HCT116 (cell line): ENCODE results near the gene PBX2. TPM values are rescaled to one million over a fixed set of nuclear protein-coding genes. Genes with fewer than 3 reads are reported as not detected.
A peak's percentile ranks its signal among the peaks of the same experiment; 100 is the strongest.

Experiments used
- ATAC-seq: fragments of 200-7000 bp; cut with Tn5 transposase; 2 replicates; pipeline ENCODE4 v1.9.1; 2020; ENCODE audit warnings: mild to moderate bottlenecking, moderate library complexity
- BruUV-seq: library from RNA; stranded (reverse); fragments of 400-500 nt; replicated peaks from 2 replicates; lab custom pipeline; 2021; lab: Mats Ljungman, UMichigan
- CTCF ChIA-PET: fragments of 300-600 bp; sonication (Branson Sonifier 250); formaldehyde crosslinking; loops from one replicate; lab custom pipeline; 2021; ENCODE audit warnings: antibody characterized with exemption; lab: Charles Lee
- POLR2A ChIA-PET: fragments of 300-600, 350-600 bp; sonication (Branson Sonifier 250); formaldehyde crosslinking; loops from one replicate; lab custom pipeline; 2021; ENCODE audit warnings: antibody characterized with exemption; lab: Charles Lee
- RAD21 ChIA-PET, 2 experiments: fragments of 300-600 bp; sonication (Branson Sonifier 250); formaldehyde crosslinking; loops; one replicate each; lab custom pipeline; 2023; ENCODE audit warnings: low total read pairs in 2 of 2; ENCODE audit not compliant: uncharacterized antibody in 2 of 2, unreplicated experiment in 2 of 2, low non-redundant PET in 1 of 2; lab: Charles Lee
- DNase-seq: peaks from one replicate; pipeline ENCODE4 v3.0.0-alpha.2; 2010; ENCODE audit warnings: low read depth, low spot score
- H2AFZ ChIP-seq: fragments of 200-600 bp; shearing (Covaris generic), sonication (generic); 2 replicates; pipeline ENCODE4 v1.6.1; 2017; ENCODE audit warnings: low read depth, mixed run types, mixed read lengths, antibody characterized with exemption, low read length; ENCODE audit not compliant: poor library complexity, severe bottlenecking
- H3K27ac ChIP-seq: 2 replicates; pipeline ENCODE4 v1.5.1; 2012; ENCODE audit warnings: low read depth, low read length
- H3K27me3 ChIP-seq: fragments of 200-600 bp; sonication (generic); 2 replicates; pipeline ENCODE4 v1.6.1; 2016; ENCODE audit warnings: mixed run types, low read length, mixed read lengths; ENCODE audit not compliant: insufficient read depth
- H3K36me3 ChIP-seq, 2 experiments: fragments of 200-500 bp in 1 of 2; fragments of 200-600 bp in 1 of 2; sonication (Bioruptor generic) in 1 of 2; sonication (generic) in 1 of 2; 2 replicates each; pipeline versions ENCODE4 v1.5.1 to v1.6.1; 2014 to 2016; ENCODE audit warnings: low read length in 2 of 2, inconsistent platforms in 1 of 2, mixed read lengths in 1 of 2, mixed run types in 1 of 2; ENCODE audit not compliant: insufficient read depth in 2 of 2, control insufficient read depth in 1 of 2
- H3K4me1 ChIP-seq, 2 experiments: fragments of 200-600 bp in 1 of 2; sonication (generic) in 1 of 2; 2 replicates each; pipeline versions ENCODE4 v1.5.1 to v1.6.1; 2012 to 2017; ENCODE audit warnings: low read length in 2 of 2, inconsistent platforms in 1 of 2, mild to moderate bottlenecking in 1 of 2, mixed read lengths in 1 of 2, mixed run types in 1 of 2, moderate library complexity in 1 of 2; ENCODE audit not compliant: insufficient read depth in 2 of 2, control insufficient read depth in 1 of 2
- H3K4me2 ChIP-seq: fragments of 200-600 bp; sonication (generic); 2 replicates; pipeline ENCODE4 v1.6.1; 2017; ENCODE audit warnings: mixed run types, low read length, mixed read lengths
- H3K4me3 ChIP-seq, 2 experiments: fragments of 200-600 bp in 1 of 2; sonication (generic) in 1 of 2; replicated peaks in 1 of 2; 2 replicates each; pipeline ENCODE4 v1.5.1; 2011 to 2016; ENCODE audit warnings: low read length in 2 of 2, control low read depth in 1 of 2, low read depth in 1 of 2, mild to moderate bottlenecking in 1 of 2, mixed read lengths in 1 of 2, mixed run types in 1 of 2
- H3K79me2 ChIP-seq: fragments of 200-600 bp; sonication (generic); 2 replicates; pipeline ENCODE4 v1.6.1; 2017; ENCODE audit warnings: mild to moderate bottlenecking, mixed run types, low read length, moderate library complexity, mixed read lengths; ENCODE audit not compliant: insufficient read depth
- H3K9ac ChIP-seq: fragments of 200-600 bp; sonication (generic); 2 replicates; pipeline ENCODE4 v1.6.1; 2016; ENCODE audit warnings: low read length, mixed read lengths
- H3K9me2 ChIP-seq: fragments of 200-600 bp; sonication (generic), shearing (Covaris generic); 2 replicates; pipeline ENCODE4 v1.6.1; 2017; ENCODE audit warnings: mixed run types, mild to moderate bottlenecking, moderate library complexity; ENCODE audit not compliant: insufficient read depth
- H3K9me3 ChIP-seq, 2 experiments: fragments of 200-500 bp in 1 of 2; fragments of 200-600 bp in 1 of 2; sonication (Bioruptor generic) in 1 of 2; sonication (generic) in 1 of 2; 2 replicates each; pipeline ENCODE4 v1.6.1; 2014 to 2017; ENCODE audit warnings: low read length in 2 of 2, mixed read lengths in 2 of 2, inconsistent platforms in 1 of 2, low read depth in 1 of 2, mild to moderate bottlenecking in 1 of 2, mixed run types in 1 of 2, moderate library complexity in 1 of 2; ENCODE audit not compliant: control insufficient read depth in 1 of 2, insufficient read depth in 1 of 2
- H4K20me1 ChIP-seq: fragments of 200-600 bp; sonication (generic), shearing (Covaris generic); 2 replicates; pipeline ENCODE4 v1.6.1; 2017; ENCODE audit warnings: mixed run types, mild to moderate bottlenecking, moderate library complexity; ENCODE audit not compliant: insufficient read depth
- ATF3 ChIP-seq: IDR thresholded peaks from 2 replicates; pipeline ENCODE4 v1.6.1; 2012
- CTCF ChIP-seq, 3 experiments: fragments of 200-600 bp in 1 of 3; sonication (generic) in 1 of 3; IDR thresholded peaks in 2 of 3; conservative IDR thresholded peaks in 1 of 3; 2 replicates each; pipeline ENCODE4 v1.5.1; 2012 to 2017; ENCODE audit warnings: low read depth in 2 of 3, low read length in 2 of 3, antibody characterized with exemption in 1 of 3, borderline replicate concordance in 1 of 3, control low read depth in 1 of 3, mild to moderate bottlenecking in 1 of 3, mixed read lengths in 1 of 3, mixed run types in 1 of 3, moderate library complexity in 1 of 3; ENCODE audit not compliant: insufficient read depth in 1 of 3
- EZH2 ChIP-seq: fragments of 200-600 bp; sonication (generic); IDR thresholded peaks from 2 replicates; pipeline ENCODE4 v1.6.1; 2017; ENCODE audit warnings: antibody characterized with exemption, mixed run types
- EZH2phosphoT487 ChIP-seq: fragments of 200-600 bp; IDR thresholded peaks from 2 replicates; pipeline ENCODE4 v1.6.1; 2018; ENCODE audit warnings: antibody characterized with exemption, borderline replicate concordance
- JUND ChIP-seq: IDR thresholded peaks from 2 replicates; pipeline ENCODE4 v1.6.1; 2012
- MAX ChIP-seq: IDR thresholded peaks from 2 replicates; pipeline ENCODE4 v1.6.1; 2012
- POLR2A ChIP-seq: IDR thresholded peaks from 2 replicates; pipeline ENCODE4 v1.7.0; 2011; ENCODE audit warnings: borderline replicate concordance; ENCODE audit not compliant: insufficient read depth, insufficient read length; ENCODE audit errors: extremely low read depth
- POLR2AphosphoS5 ChIP-seq: IDR thresholded peaks from 2 replicates; pipeline ENCODE4 v1.6.1; 2011; ENCODE audit warnings: mild to moderate bottlenecking, low read depth, low read length, moderate library complexity
- RAD21 ChIP-seq: IDR thresholded peaks from 2 replicates; pipeline ENCODE4 v1.6.1; 2012; ENCODE audit warnings: low read depth, mild to moderate bottlenecking
- REST ChIP-seq: IDR thresholded peaks from 2 replicates; pipeline ENCODE4 v1.6.1; 2012; ENCODE audit warnings: low read depth
- SIN3A ChIP-seq: IDR thresholded peaks from 2 replicates; pipeline ENCODE4 v1.6.1; 2012; ENCODE audit warnings: low read depth
- SP1 ChIP-seq: IDR thresholded peaks from 2 replicates; pipeline ENCODE4 v1.6.1; 2012; ENCODE audit warnings: low read depth
- SRF ChIP-seq: IDR thresholded peaks from 2 replicates; pipeline ENCODE4 v1.6.1; 2012; ENCODE audit warnings: low read depth
- TCF7L2 ChIP-seq: IDR thresholded peaks from 2 replicates; pipeline ENCODE4 v1.7.0; 2011; ENCODE audit warnings: borderline replicate concordance, inconsistent platforms; ENCODE audit not compliant: insufficient read depth, insufficient read length; ENCODE audit errors: extremely low read depth
- YY1 ChIP-seq: IDR thresholded peaks from 2 replicates; pipeline ENCODE4 v1.6.1; 2011; ENCODE audit warnings: low read length, low read depth, moderate library complexity, mild to moderate bottlenecking; ENCODE audit not compliant: insufficient replicate concordance; ENCODE audit errors: extremely low read depth
- ZBTB33 ChIP-seq: IDR thresholded peaks from 2 replicates; pipeline ENCODE4 v1.6.1; 2011; ENCODE audit warnings: mild to moderate bottlenecking, low read length, moderate library complexity; ENCODE audit not compliant: insufficient replicate concordance; ENCODE audit errors: extremely low read depth
- intact Hi-C: fragments of 100-400 bp; cut with micrococcal nuclease; formaldehyde crosslinking; loops from 2 replicates; pipeline ENCODE4 v1.10.0; 2022
- total RNA-seq: library from RNA; stranded (reverse); gene quantifications from one replicate; pipeline ENCODE4 v1.2.1, GENCODE V29; 2021; ENCODE audit not compliant: unreplicated experiment

The PBX2 gene
- total RNA-seq, 1 experiment from 2014 or later: 79.0 TPM

GRCh38 chr6:32153564-32154513 lies 36.2 kb downstream of the PBX2 start, which contains the start of gene PPT2:
TSS of gene PPT2 (plus strand) at chr6:32154141. CDS start at chr6:32154595, 454 bp downstream.
- POLR2A ChIA-PET: no interaction called here
- TF ChIP-seq YY1 (peak; percentile 63), SP1 (peak; percentile 89), MAX (peak; percentile 57; the same call in 1 of the 2 replicates), CTCF (IDR thresholded peaks at IDR 0.05 in 2 of 3, conservative IDR thresholded peaks at IDR 0.05 in 1 of 3; ENCODE audit: borderline replicate concordance in 1 of 3, insufficient read depth in 1 of 3, low read depth in 2 of 3, low read length in 2 of 3) (peak in 1 of 3 experiments; percentile 32; a peak in 2 of 6 replicates), ATF3 (no peak), EZH2phosphoT487 (no peak), RAD21 (no peak), JUND (peak; percentile 62), POLR2AphosphoS5 (peak; percentile 78), SIN3A (peak; percentile 86), SRF (peak; percentile 83; the same call in 1 of the 2 replicates), POLR2A (peak; percentile 18), TCF7L2 (peak; percentile 10), REST (no peak), EZH2 (no peak), ZBTB33 (peak; percentile 68)

More at GRCh38 chr6:32153564-32154513, 36.2 kb downstream of the PBX2 start, which contains the start of gene PPT2:
- Histone ChIP-seq H3K4me2 (peak within 1 kb of the TSS; percentile 95), H3K9me3 (no peaks in the 10 kb centered on the region), H3K9ac (peak within 1 kb of the TSS; percentile 93), H3K79me2 (peaks cover 16% of the 10 kb centered on the region), H3K36me3 (peaks cover 12 to 17% of the 10 kb centered on the region in 2 experiments; a peak in 3 of 4 replicates), H3K9me2 (no peaks in the 10 kb centered on the region), H3K4me1 (peaks cover 12 to 25% of the 10 kb centered on the region in 2 experiments), H2AFZ (no peak within 1 kb of the TSS), H3K27ac (peak within 1 kb of the TSS; percentile 98), H3K27me3 (no peaks in the 10 kb centered on the region), H3K4me3 (peak within 1 kb of the TSS; percentile 93 to 95), H4K20me1 (no peaks in the 10 kb centered on the region)
- TSS peak; percentile 77 for BruUV-seq
- peak; percentile 82 for ATAC-seq
- ChIA-PET CTCF (interaction anchor here (0.5 to 1.2 kb wide), 3 partner anchors 35 to 66 kb away, joined by 3 to 6 read pairs (median 6); no protein-coding TSS in a partner anchor), RAD21 (interaction anchor here in 1 of 2 experiments (0.7 kb wide), 1 partner anchor 42 kb away, joined by 4 read pairs; no protein-coding TSS in a partner anchor)
- peak; percentile 90 for DNase-seq
- intact Hi-C loops: loop anchor here (1.0 kb wide), 2 partner anchors 24 to 35 kb away; partner anchors contain the start of gene FKBPL
